Effector CD4-positive, alpha-beta T cell (primary cell): ENCODE results near the gene RTN4RL2.

Experiments used
- DNase-seq: peaks from one replicate; pipeline ENCODE4 v3.0.0-alpha.2; 2020

RTN4RL2 gene

DNA sequence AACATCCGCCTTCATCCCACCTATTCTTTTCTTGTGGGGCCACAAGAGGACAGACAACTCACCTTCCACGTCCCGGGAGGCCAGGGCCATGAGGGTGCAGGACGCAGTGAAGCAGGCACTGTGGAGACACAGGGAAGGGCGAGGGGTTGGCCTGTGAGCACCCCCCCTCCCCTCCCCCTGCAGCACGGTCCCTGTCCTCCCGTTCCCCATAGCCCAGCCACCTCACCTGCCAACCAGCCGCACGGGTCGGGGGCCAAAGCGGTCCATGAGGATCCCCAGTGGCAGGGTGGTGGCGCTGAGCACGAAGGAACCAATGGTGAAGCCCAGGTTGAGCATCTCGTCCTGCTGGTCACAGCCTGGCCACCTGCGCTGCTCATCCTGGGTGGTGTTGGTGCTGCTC, 40.6 kb downstream of the RTN4RL2 start:
- no peak for DNase-seq

DNA sequence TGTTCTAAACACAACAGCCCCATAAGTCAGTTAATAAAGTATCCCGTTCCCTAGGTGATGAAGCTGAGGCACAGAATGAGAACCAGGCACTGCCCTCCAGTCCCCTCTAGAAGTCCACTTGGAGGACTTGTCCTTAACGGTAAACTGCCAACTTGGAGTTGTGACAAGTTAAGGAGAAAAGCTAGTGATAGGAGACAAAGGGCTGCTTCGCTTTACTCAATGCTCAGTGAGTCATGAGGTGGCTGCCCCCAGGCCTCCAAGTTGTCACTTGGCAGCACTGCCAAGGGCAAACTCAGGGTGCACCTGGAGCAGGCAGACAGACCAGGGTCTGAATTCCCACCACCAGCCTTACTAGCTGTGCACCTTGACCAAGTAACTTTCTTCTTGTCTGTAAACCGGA, 41.6 kb downstream of the RTN4RL2 start:
- DNase-seq, result no peak

DNA sequence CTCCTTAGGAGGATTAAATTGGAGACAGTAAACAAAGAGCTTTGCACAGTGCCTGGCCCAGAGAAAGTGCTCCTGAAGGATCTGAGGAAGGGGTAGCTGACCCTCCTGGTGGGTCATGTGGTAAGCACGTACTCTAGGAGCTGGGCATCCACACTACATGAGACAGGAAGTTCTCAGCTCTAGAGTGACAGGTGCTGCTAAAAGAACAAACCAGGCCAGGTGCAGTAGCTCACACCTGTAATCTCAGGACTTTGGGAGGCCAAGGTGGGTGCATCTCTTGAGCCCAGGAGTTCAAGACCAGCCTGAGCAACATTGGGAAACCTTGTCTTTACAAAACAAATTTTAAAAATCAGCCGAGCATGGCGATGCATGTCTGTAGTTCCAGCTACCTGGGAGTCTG, 42.0 kb downstream of the RTN4RL2 start:
- DNase-seq, result no peak

DNA sequence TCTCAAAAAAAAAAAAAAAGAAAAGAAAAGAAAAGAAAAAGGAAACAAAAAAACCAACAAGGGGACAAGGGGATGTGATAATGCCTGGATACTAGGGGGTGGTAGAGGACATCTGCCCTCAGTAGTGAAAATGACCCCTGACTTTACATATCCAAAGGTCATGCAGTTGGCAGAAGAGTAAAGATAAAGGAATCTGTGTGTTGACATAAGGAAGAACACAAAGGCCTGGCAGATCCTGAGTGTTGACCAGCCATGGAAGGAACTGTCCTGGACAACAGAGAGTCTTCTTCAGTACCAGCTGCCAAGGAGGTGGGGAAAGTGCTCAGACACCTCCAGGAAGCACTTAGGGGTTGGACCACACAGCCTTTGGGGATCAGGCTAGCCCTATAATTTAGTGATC, 42.5 kb downstream of the RTN4RL2 start:
- no peak for DNase-seq

DNA sequence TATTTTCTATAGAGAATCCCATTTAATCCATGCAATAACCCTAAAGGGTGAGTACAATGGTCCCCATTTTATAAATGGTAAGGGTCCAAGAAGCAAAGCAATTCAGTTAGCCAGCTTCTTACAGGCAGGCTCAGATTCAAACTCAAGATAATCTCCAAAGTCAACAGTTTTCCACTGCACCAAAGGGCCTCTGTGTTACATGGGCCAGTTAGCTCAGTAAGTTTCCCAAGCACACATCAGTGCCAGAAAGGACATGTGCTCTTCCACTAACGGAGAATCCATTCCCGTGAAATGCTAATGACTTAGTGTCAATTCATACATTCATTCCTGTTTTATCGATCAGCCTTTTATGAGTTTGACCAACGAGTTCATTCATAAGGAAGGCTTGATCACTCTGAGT, 44.2 kb downstream of the RTN4RL2 start:
- DNase-seq, result no peak

DNA sequence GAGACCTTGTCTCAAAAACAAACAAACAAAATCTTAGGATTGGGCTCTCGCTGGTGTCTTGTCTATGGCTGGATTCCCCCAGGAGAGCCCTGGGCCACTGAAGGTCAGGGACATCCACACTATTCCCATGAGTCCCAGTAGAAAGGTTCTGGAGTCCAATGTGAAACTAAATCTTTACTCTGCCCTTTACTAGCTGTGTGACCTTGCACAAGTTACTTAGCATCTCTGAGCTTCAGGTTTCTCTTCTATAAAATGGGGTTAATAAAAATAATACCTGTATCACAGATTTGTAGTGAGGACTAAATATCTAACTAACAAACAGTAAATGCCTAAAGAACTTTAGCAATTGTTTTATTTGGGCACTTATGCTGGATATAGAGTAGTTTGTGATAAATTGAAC, 46.2 kb downstream of the RTN4RL2 start:
- no peak for DNase-seq

DNA sequence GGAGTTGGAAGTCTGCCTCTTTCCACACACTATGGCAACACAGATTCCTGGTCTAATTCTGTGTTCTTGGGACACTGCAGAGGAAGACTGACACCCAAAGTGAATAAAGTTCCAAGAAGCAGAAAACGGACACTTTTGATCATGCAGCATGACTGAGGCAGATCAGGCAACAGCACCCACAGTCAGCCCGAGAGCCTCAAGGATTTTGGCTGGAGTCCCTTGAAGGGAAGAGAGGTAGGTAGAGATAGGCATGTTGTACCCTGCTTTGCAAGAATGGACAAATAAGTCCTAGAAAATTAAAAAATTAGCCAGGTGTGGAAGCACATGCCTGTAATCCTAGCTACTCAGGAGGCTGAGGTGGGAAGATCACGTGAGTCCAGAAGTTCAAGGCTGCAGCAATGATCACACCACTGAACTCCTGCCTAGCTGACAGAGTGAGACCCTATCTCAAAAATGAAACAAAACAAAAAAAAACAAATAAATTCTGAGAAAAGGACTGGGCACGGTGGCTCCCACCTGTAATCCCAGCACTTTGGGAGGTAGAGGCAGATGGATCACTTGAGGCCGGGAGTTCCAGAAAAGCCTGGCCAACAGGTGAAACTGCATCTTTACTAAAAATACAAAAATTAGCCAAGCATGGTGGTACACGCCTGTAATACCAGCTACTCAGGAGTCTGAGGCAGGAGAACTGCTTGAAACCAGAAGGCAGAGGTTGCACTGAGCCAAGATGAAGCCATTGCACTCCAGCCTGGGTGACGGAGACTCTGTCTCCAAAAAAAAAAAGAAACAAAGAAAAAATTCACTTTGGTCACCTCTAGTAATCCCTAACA, 48.2 kb downstream of the RTN4RL2 start:
- no peak for DNase-seq

DNA sequence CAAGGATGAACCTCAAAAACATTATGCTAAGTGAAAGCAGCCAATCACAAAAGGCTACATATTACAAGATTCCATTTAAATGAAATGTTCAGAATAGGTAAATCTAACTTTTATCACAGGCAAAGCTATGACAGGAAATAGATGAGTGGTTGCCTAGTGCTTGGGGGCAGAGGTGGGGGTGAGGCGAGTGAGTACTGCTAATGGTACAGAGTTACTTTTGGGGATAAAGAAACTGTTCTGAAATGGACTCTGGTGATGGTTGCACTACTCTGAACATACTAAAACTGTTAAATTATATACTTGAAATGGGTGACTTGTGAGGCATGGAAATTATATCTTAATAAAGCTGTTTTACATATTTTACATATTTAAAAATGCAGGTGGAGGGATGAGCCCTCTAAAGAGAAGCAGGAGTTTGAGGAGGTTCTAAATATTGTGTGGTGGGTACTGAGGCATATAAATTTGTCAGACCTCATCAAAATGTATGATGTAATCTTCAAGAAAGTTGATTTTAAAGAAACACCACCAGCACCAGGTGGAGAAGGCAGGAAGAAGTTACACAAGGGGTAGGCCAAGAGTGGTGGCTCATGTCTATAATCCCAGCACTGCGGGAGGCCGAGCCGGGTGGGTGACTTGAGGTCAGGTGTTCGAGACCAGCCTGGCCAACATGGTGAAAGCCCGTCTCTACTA, 51.6 kb downstream of the RTN4RL2 start:
- DNase-seq, result no peak

DNA sequence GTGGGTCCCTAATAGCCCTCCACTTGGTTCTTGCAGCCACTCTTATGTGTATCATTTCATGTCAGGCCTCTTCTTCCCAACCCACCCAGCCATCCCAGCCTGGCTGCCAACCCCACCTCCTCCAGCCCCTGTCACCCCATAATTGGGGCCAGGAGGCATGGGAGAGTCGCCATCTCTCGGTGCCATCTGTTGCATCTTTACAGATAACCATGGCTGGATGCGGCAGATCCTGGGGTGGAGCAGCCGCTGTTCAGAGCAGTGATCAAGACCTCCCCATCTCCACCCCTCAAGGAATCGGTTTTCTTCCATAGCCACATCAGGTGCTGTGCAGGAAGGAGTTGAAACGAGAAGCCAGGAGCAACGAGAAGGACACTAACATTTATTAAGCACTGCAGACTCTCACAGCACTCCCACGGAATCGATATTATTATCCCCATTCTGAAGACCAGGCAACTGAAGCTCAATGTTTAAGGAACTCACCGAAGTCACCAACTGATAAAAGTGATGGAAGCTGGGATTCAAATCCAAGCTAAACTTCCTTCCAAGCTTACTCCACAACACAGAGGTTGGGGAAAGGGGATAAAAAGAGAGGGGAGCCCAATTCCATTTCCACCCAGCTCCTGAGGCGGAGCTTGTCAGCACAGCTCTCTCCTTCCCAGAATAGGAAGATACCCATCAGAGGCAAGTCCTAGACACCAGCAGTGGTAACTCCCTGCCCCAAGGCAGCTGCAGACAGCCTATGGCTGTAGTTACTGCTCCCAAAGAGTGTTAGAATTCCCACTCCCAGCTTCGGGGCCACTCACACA, 52.5 kb downstream of the RTN4RL2 start:
- no peak for DNase-seq

DNA sequence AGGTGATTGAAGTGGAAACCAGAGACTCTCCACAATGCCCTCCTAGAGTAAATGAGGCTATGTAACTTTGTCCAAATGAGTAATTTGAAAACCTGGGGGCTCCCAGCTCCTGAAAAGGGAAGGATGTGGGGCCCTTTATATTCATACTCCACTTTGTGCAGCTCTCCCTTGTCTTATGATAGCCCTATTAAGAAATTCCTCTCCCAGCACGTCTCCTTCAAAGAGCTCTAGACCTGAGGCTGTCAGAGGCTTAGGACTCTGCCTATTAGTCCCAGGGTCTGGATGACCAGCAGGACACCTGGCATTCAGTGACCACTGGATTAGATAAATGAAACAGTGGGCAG, 53.1 kb downstream of the RTN4RL2 start:
- no peak for DNase-seq

DNA sequence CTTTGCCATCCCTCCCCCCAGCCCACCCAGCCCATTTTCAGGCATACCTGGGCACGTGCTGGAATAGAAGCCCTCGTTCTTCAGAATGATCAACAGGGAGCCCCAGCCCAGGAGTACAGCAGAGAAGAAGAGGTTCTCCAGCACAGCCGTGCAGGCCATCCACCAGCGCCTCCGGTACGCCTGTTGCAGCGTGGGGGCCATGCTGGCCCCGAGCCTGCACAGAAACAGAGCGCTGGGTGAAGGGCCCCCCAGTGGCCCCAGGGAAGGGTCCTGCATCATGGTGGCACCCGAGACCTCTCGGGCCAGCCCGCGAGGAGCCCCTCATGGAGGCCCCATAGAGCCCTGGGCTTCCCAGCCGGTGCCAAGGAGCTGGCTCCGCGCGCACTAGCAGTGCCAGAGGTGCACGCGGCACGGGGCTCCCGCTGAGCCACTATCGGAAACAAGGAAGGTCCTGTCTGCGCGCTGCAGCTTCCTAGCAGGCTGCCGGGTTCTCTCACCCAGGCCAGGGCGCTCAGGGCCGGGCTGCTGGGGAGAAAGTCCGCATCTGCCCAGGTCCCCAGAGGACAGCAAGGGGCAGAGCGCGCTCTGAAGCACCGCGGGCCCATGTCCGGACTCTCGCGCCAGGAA, 53.7 kb downstream of the RTN4RL2 start:
- no peak for DNase-seq

DNA sequence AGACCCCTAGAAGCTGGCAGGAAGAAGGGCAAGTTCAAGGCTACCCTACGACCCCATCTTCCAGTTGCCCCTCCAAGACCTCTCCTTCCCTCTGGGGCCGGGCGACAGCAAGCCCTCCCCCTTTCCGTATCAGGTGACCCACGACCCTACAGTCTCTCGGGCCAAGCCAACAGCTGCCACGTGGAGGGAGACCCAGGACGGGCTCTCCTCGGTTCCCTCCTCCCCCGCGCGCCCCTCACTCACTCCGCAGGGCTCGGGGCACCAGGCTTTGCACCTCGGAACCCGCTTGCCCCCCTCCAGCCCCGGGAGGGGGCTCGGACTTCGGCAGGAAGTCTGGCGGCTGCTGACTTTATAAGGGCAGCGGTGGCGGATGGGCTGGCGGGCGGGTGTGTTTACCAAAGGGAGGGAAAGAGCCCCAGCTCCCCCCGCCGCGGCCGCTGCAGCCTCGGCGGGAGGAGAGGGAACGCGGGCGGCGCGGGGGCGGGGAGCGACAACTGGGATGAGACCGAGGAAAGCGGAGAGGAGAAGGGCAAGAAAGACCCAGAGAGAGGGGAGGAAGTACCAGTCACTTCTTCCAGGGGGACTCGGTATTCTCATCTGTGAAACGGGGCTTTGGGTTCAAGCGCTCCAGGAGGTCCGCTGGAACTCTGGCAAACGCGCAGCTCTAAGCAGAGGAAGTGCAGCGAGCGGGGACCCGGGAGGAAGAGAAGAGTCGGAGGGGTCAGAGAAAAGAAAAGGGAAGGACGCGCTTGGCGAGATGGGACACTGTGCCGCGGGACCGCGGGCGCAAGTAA, 54.4 kb downstream of the RTN4RL2 start:
- peak; percentile 35 for DNase-seq

DNA sequence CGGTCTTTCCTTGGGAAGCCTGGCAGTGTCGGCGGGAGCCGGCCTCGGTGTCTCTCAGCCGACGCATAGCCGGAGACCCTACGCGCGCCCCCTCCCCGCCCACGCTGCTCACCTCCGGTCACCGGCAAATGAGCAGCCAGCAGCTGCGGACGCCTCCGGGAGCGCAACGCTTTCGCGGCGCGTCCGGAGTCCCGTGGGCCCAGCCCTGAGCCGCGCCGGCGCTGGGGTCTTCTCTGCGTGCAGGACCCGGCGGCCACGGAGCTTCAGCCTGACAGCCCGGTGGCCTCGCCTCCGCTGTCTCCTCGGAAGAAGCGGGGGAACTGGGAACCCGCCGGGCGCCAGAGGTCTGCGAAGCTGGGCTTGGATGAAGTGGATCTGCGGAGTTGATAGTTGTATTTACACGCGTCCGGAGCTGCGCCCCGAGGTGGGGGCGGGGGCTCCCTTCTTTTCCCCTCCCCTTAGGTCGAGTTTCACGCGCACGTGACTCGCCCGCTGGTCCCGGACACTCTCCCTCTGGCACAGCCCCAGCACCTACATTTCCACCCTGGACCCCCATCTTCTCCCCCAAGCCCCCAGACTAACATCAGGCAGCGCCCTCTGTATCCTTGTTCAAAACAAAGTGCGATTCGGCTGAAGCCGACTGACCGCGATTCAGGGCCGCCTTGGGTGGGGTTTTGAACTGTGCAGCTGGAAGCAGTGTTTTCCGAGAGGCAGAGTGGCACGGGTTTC, 55.2 kb downstream of the RTN4RL2 start, which contains the start of gene SLC43A1:
SLC43A1 (minus strand) TSS at position 371 of the 729 bp plus-strand sequence. CDS start 1,591 bp downstream, outside the sequence.
- no peak for DNase-seq

DNA sequence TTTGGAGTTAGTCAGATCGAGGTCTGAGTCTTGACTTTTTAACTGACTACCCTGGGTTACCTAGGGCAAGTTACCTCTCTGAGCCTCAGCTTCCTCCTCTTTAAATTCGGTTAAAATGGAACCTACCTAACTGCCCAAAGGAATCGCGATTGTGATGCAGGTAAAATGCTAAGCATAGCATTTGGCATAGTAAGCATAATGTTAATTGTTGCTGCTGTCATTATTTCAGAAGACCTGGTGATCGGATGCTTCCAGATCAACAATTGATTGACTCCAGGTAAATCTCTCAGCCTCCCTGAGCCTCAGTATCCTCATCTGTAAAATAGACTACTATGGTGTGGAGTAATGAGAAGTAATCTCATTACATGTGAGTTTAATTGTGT, 55.7 kb downstream of the RTN4RL2 start:
- DNase-seq, result no peak

DNA sequence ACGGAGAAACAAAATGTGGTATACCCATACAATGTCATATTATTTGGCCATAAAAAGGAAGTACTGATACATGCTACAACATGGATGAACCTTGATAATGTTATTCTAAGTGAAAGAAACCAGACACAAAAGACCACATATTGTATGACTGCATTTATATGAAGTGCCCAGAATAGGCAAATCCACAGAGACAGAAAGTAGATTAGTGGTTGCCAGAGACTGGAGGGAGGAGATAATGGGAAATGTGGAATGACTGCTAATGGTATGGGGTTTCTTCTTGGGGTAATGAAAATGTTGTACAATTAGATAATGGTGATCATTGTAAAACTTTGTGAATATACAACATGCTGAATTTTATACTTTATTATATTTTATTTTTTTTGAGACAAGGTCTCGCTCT, 60.8 kb downstream of the RTN4RL2 start:
- no peak for DNase-seq

DNA sequence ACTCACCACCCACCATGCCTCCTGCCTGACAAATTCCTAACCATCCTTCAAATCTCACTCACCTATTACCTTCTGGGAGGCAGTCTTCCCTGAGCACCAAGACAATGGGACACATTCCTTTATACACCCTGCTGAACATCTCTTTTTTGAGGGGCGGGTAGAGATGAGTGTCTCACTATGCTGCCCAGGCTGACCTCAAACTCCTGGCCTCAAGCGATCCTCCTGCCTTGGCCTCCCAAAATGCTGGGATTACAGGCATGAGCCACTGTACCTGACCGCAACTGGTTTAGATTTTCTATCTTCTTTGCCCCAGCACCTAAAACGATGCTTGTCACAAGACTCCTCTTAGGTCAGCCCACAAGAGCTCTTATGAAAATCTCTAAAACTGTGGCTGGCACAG, 63.1 kb downstream of the RTN4RL2 start:
- DNase-seq, result no peak
